Activated T-helper 1 cell treated with anti-CD3 and anti-CD28 coated beads, Interleukin-12 subunit alpha, Interleukin-12 subunit beta, Interleukin-2, Interleukin-4 antibody, amounts not matched to agents 30 ng/mL and 10 ng/mL and 1 ng/mL, durations not matched to agents 14 hours and 24 hours and 36 hours (primary cell): ENCODE data around the gene RNASE4. TPM values are rescaled to one million over a fixed set of nuclear protein-coding genes. Genes with fewer than 3 reads are reported as not detected.
"Not testable (repeated sequence)": the region's sequence is repeated elsewhere in the genome, so short reads cannot be mapped to it uniquely, and the experiment has no call there.

Source experiments
- DNase-seq: peaks from one replicate; pipeline ENCODE4 v3.0.0; 2021; ENCODE audit warnings: low spot score
- H3K27ac Mint-ChIP-seq: one replicate; pipeline ENCODE4 v1.8.0; 2021; ENCODE audit warnings: mild to moderate bottlenecking, mixed read lengths
- H3K27me3 Mint-ChIP-seq: one replicate; pipeline ENCODE4 v1.8.0; 2022; ENCODE audit warnings: mild to moderate bottlenecking, moderate library complexity, mixed read lengths; ENCODE audit not compliant: insufficient read depth
- H3K36me3 Mint-ChIP-seq: one replicate; pipeline ENCODE4 v1.8.0; 2021; ENCODE audit warnings: low read depth, mixed read lengths
- H3K4me1 Mint-ChIP-seq: one replicate; pipeline ENCODE4 v1.8.0; 2021; ENCODE audit warnings: low read depth, mixed read lengths
- H3K4me3 Mint-ChIP-seq: one replicate; pipeline ENCODE4 v1.8.0; 2021; ENCODE audit warnings: mild to moderate bottlenecking, moderate library complexity, mixed read lengths
- H3K9me3 Mint-ChIP-seq: one replicate; pipeline ENCODE4 v1.8.0; 2021; ENCODE audit warnings: mixed read lengths
- intact Hi-C: fragments of 100-400 bp; cut with micrococcal nuclease; formaldehyde crosslinking; loops from one replicate; pipeline ENCODE4 v1.15.1; 2024
- total RNA-seq: library from RNA; stranded (reverse); gene quantifications from 2 replicates; pipeline ENCODE4 v1.2.3, GENCODE V29; 2022

Gene RNASE4
- total RNA-seq, 1 donor from 2014 or later = 0.39 TPM

DNA sequence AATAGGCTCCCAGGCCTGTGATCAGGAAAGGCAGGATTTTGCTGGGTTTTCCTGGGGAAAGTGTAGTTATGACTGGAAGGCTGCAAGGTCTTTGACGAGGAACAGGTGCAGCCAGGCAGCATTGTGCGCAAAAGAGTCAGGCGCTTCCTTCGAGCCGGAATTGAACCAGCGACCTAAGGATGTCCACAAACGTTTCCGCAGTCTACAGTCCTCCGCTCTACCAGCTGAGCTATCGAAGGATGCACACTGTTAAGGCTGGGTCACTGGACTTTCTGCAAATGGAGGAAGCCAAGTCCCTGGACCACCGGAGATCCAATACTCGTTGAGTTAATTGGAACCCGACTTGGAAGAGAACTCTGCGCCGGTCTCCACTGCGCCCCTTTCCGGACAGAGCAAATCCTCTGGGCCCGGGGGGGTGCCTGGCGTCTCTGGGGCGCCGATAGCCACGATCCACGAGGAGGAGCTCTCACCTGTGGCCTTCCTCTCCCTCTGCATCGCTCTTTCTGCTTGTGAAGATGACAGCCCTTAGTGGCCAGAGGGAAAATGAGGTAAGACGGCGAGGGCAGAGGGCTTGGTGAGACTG is 24.5 kb upstream of the RNASE4 start:
- Mint-ChIP-seq H3K4me3 (no peak overlapping the region), H3K36me3 (no peaks in the 10 kb centered on the region), H3K4me1 (peaks cover 32% of the 10 kb centered on the region), H3K27me3 (peaks cover 37% of the 10 kb centered on the region), H3K9me3 (no peaks in the 10 kb centered on the region), H3K27ac (no peak overlapping the region)
- intact Hi-C loops = loop anchor here (5.0 kb wide), 1 partner anchor 1142 kb away; no protein-coding TSS in a partner anchor
- DNase-seq = no peak

DNA sequence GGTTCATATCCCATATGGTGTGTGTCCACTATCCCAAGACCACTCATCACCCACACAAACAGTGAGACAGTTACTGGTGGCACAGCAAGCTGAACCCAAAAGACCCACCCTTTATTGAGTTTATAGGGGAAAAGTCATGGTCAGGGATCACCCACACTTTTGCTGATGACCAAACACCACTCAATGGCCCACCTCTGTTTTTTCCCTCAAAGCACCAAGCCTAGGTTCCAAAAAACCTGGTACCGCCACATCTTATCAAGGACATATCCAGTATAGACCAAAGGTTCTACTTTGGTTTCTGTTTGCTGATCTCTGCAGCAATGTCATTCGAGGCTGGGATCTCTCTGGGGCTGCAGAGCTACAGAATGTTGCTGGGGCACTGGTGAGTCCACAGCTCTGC is 23.2 kb upstream of the RNASE4 start:
- H3K4me1 Mint-ChIP-seq = peaks cover 32% of the 10 kb centered on the region
- no peak overlapping the region for H3K4me3 Mint-ChIP-seq
- H3K9me3 Mint-ChIP-seq = no peaks in the 10 kb centered on the region
- no peak for DNase-seq
- intact Hi-C loops = loop anchor here (5.0 kb wide), 1 partner anchor 1141 kb away; no protein-coding TSS in a partner anchor
- H3K27me3 Mint-ChIP-seq = peaks cover 24% of the 10 kb centered on the region
- no peaks in the 10 kb centered on the region for H3K36me3 Mint-ChIP-seq
- H3K27ac Mint-ChIP-seq = no peak overlapping the region

DNA sequence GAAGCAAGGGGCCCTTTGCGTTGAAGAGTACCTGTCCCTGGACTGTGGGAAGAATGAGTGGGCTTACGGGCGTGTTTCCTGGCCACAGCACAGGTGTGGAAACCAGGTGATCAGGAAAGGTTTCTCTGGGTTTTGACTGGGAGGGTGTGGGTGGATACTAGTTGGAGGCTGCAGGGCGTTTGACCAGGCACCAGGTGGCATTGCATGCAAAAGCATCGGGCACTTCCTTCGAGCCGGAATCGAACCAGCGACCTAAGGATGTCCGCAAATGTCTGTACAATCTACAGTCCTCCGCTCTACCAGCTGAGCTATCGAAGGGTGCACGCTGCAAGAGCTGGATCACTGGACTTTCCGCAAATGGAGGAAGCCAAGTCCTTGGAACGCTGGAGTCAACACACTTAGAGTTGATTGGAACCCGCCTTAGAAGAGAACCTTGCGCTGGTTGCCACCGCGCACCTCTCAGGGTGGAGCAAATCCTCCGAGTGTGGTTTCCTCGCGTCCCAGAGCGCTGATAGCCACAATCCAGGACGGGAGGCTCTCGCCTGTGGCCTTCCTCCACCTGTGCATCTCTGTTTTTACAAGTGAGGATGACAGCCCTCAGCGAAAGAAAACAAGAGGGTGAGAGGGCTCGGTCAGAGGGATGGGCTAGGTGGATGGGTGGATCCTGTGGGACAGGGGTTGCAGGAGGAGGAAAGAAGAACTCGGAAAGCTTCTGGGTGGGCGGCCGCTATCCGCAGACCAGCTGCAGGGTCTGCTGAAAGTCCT is 21.2 kb upstream of the RNASE4 start:
- Mint-ChIP-seq H3K4me1 (peaks cover 38% of the 10 kb centered on the region), H3K36me3 (peaks cover 1% of the 10 kb centered on the region), H3K4me3 (peak overlapping the region; percentile 82), H3K27ac (peak overlapping the region; percentile 28), H3K27me3 (peaks cover 11% of the 10 kb centered on the region), H3K9me3 (peaks cover under 1% of the 10 kb centered on the region)
- DNase-seq = peak; percentile 69
- intact Hi-C loops = loop anchor here (1.0 to 5.0 kb wide), 6 partner anchors 10 to 1139 kb away; no protein-coding TSS in a partner anchor

DNA sequence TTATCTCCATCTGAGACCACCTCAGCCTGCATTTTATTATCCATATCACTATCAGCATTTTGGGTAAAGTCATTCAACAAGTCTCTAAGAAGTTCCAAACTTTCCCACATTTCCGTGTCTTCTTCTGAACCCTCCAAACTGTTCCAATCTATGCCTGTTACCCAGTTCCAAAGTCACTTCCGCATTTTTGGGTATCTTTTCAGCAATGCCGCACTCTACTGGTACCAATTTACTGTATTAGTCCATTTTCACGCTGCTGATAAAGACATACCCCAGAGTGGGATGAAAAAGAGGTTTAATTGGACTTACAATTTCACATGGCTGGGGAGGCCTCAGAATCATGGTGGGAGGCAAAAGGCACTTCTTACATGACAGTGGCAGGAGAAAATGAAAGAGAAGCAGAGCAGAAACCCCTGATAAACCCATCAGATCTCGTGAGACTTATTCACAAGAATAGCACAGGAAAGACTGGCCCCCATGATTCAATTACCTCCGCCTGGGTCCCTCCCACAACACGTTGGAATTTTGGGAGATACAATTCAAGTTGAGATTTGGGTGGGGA is 17.9 kb upstream of the RNASE4 start:
- H3K36me3 Mint-ChIP-seq, intact Hi-C loops, DNase-seq, H3K4me3 Mint-ChIP-seq, H3K9me3 Mint-ChIP-seq, H3K27me3 Mint-ChIP-seq, H3K27ac Mint-ChIP-seq: not testable (repeated sequence)
- peaks cover 42% of the 10 kb centered on the region for H3K4me1 Mint-ChIP-seq

DNA sequence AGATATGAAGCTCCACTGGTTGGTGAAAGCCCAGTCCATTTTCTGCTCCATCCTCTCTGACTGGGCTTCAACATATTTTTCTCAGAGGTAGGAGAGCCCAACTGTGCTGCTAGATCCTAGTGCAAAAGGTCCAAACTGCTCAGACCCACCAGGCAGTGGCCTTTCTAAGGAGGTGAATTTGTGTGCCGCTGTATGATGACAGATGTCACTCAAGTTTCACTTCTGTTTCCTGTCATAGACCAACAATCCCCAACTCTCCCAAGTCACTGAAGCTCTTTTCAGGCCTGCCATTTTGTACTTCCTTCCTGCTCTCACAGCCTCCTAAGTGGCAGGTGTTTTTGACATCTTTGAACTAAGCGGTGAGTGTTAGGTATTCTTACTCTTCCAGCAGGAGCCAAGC is 16.4 kb upstream of the RNASE4 start:
- intact Hi-C loops = loop anchor here (1.0 kb wide), 1 partner anchor 13 kb away; no protein-coding TSS in a partner anchor
- H3K27me3 Mint-ChIP-seq = peaks cover 4% of the 10 kb centered on the region
- peaks cover 32% of the 10 kb centered on the region for H3K4me1 Mint-ChIP-seq
- peaks cover 4% of the 10 kb centered on the region for H3K36me3 Mint-ChIP-seq
- DNase-seq = no peak
- H3K9me3 Mint-ChIP-seq = peaks cover 5% of the 10 kb centered on the region
- peak overlapping the region; percentile 9 for H3K4me3 Mint-ChIP-seq
- H3K27ac Mint-ChIP-seq = peak overlapping the region; percentile 65

DNA sequence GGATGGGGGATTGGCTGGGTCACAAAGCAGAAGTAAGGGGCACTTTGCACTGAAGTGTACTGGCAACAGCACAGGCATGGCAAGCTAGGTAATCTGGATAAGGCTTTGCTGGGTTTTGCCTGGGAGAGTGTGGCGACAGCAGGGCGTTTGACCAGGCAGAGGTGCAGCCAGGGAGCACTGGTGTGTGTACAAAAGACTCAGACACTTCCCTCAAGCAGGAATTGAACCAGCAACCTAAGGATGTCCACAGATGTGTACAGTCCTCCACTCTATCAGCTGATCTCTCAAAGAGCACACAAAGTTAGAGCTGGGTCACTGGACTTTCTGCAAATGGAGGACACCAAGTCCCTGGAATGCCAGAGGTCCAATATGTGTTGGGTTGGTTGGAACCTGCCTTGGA is 15.4 kb upstream of the RNASE4 start:
- Mint-ChIP-seq H3K4me1 (peaks cover 22% of the 10 kb centered on the region), H3K36me3 (peaks cover 4% of the 10 kb centered on the region), H3K27me3 (no peaks in the 10 kb centered on the region), H3K4me3 (no peak overlapping the region), H3K9me3 (peaks cover 5% of the 10 kb centered on the region), H3K27ac (no peak overlapping the region)
- intact Hi-C loops = loop anchor here (1.0 kb wide), 1 partner anchor 12 kb away; no protein-coding TSS in a partner anchor
- no peak for DNase-seq

DNA sequence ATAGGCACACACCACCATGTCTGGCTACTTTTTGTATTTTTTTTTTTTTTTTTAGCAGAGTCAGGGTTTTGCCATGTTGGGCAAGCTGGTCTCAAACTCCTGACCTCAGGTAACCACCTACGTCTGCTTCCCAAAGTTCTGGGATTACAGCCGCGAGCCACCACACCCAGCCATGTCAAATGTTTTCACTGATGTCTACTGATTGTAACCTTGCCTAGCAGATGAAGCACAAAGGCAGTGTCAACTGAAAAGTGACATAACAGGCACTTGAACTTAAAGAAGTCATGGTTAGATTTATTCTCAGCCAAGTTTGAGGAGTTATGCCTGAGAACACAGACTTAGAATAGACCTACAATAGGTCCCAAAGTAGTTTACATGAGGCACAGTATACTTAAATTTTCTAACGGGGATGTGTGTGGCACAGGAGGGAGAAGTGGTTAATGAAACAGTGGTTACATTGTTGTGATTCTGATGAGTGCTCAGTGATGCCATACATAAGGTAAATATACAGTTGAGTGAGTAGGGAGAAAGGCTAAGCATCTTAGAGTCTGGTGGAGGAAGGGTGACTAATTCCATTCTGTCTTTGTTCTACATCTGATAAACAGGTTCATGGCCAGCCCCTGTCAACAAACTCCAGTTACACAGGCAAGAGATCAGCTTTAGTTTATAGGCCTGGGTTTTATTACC is 12.6 kb upstream of the RNASE4 start:
- Mint-ChIP-seq H3K9me3 (peaks cover 5% of the 10 kb centered on the region), H3K4me1 (peaks cover 27% of the 10 kb centered on the region), H3K27ac (no peak overlapping the region), H3K27me3 (peaks cover 2% of the 10 kb centered on the region), H3K4me3 (no peak overlapping the region), H3K36me3 (peaks cover 4% of the 10 kb centered on the region)
- intact Hi-C loops = no loop called here
- DNase-seq = no peak

DNA sequence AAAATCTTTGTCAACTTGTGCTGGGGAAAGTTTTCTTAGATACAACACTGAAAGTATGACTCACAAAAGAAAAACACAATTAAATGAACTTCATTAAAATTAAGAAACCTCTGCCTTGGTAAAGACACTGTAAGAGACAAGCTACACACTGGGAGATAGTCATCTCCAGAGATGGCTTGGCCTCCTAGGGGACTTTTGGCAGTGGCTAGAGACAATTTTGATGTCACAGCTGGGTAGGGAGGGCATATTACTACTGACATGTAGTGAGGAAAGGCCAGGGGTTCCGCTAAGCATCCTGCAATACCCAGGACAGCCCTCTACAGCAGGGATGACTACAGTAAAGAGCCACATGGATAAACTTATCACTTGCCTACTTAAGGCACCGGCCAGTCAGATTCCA is 8.7 kb upstream of the RNASE4 start:
- H3K9me3 Mint-ChIP-seq = no peaks in the 10 kb centered on the region
- no peak overlapping the region for H3K27ac Mint-ChIP-seq
- H3K4me1 Mint-ChIP-seq = peaks cover 9% of the 10 kb centered on the region
- no peak overlapping the region for H3K4me3 Mint-ChIP-seq
- peaks cover 2% of the 10 kb centered on the region for H3K27me3 Mint-ChIP-seq
- no peak for DNase-seq
- intact Hi-C loops = no loop called here
- H3K36me3 Mint-ChIP-seq = no peaks in the 10 kb centered on the region

DNA sequence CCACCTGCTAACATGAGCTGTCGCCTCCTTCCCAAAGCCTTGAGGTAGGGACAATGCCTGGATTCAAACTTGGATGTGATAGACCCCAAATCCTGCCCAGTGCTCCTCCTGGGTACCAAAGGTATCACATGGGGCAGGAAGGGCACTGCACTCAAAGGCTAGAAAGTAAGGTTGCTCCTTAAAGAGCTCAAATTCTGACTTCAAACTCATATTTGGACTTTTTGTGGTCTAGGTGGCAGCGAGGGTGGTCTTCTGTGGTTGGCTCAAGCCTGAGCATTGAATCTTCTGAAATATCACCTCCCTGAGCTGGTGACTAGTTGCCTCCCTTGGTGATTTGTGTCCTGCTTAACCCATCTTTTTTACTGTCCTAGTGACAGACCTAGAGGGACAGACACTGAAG is 8.3 kb upstream of the RNASE4 start:
- Mint-ChIP-seq H3K9me3 (no peaks in the 10 kb centered on the region), H3K27me3 (peaks cover 2% of the 10 kb centered on the region), H3K36me3 (no peaks in the 10 kb centered on the region), H3K4me3 (no peak overlapping the region), H3K4me1 (peaks cover 9% of the 10 kb centered on the region), H3K27ac (no peak overlapping the region)
- intact Hi-C loops = no loop called here
- DNase-seq = no peak

DNA sequence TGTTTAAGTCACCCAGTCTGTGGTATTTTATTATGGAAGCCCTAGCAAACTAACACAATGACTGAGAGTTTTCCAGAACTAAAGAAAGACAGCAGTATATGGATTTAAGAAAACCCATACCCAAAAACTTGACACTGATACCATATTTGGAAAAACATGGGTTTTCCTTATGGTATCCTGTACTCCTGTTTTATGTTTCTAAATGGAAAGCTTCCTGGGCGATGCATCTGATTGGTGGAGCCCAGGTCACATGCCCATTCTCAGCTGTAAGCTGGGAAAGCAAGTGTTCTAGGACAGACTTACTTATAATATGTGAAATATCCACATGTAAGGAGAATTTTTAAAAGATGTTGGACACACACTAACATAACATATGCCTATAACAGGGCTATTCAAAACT is 4.5 kb upstream of the RNASE4 start:
- intact Hi-C loops = loop anchor here (2.0 to 5.0 kb wide), 3 partner anchors 225 to 589 kb away; partner anchors contain the start of genes APEX1, HNRNPC, OSGEP and TMEM253
- peaks cover 2% of the 10 kb centered on the region for H3K27me3 Mint-ChIP-seq
- no peaks in the 10 kb centered on the region for H3K36me3 Mint-ChIP-seq
- no peak for DNase-seq
- no peak overlapping the region for H3K4me3 Mint-ChIP-seq
- H3K27ac Mint-ChIP-seq = no peak overlapping the region
- no peaks in the 10 kb centered on the region for H3K9me3 Mint-ChIP-seq
- H3K4me1 Mint-ChIP-seq = peaks cover 10% of the 10 kb centered on the region

DNA sequence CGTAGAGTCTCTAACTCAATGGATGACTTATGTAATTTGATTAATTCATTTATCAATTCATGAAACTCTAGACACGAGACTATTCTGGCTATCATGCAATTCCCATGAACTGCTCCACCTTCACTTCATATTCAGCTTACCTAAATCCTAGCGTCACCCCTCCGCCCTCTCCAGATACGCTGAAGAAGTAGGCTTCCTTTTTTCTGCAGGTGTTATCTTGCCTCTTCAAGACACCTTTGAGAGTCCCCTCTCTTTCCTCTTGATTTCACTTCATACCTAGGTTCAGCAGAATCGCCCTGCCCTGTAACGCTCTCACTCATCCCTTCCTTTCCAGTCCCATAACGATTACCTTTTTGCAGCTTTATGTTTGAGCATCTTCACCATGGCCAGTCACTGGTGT is 4.0 kb upstream of the RNASE4 start:
- no peak for DNase-seq
- Mint-ChIP-seq H3K27ac (no peak overlapping the region), H3K4me1 (peaks cover 14% of the 10 kb centered on the region), H3K27me3 (peaks cover 2% of the 10 kb centered on the region), H3K9me3 (no peaks in the 10 kb centered on the region), H3K4me3 (no peak overlapping the region), H3K36me3 (no peaks in the 10 kb centered on the region)
- intact Hi-C loops = loop anchor here (2.0 to 5.0 kb wide), 3 partner anchors 226 to 588 kb away; partner anchors contain the start of genes APEX1, HNRNPC, OSGEP and TMEM253

DNA sequence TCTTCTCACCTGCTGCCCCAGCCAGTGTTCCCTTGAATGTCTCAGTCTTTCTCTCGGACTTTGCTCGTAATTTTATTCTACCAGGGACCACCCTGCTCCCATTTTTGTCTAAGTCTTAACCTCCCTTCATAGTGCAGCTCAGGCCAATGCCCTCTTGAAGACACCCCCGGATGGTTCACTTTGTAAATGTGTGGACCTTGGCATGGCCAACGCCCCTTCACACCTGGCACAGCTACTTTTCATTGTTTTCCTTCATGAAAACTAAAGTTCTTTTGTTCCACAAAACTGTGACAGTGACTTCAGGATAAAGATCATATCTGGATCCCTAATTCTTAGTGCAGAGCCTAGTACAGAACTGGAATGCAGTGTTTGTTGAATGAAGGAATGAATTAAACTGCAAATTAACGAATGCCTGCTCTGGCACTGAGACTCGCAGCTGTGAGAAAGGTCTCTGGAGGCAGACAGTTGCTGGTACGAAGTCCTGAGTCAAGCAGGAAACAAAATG is 3.5 kb upstream of the RNASE4 start:
- no peaks in the 10 kb centered on the region for H3K9me3 Mint-ChIP-seq
- H3K27ac Mint-ChIP-seq = no peak overlapping the region
- H3K4me3 Mint-ChIP-seq = no peak overlapping the region
- no peaks in the 10 kb centered on the region for H3K36me3 Mint-ChIP-seq
- intact Hi-C loops = loop anchor here (1.0 to 5.0 kb wide), 6 partner anchors 13 to 588 kb away; partner anchors contain the start of genes APEX1, HNRNPC, OSGEP and TEP1
- DNase-seq = no peak
- H3K4me1 Mint-ChIP-seq = peaks cover 10% of the 10 kb centered on the region
- H3K27me3 Mint-ChIP-seq = peaks cover 2% of the 10 kb centered on the region
